Suprapubic skin (tissue), 4 donors: ENCODE results near the gene OR10X1. TPM values are rescaled to one million over a fixed set of nuclear protein-coding genes. Genes with fewer than 3 reads are reported as not detected.

ENCODE experiments used
- DNase-seq, 2 donors: peaks; one replicate each; pipeline ENCODE4 v3.0.0-alpha.2; 2019; ENCODE audit warnings: low spot score in 2 of 2
- H3K27ac ChIP-seq: fragments of 200-600 bp; sonication (generic); one replicate; pipeline ENCODE4 v1.5.1; 2019
- H3K27me3 ChIP-seq: fragments of 200-600 bp; sonication (generic); one replicate; pipeline ENCODE4 v1.5.1; 2019
- H3K36me3 ChIP-seq: fragments of 200-600 bp; sonication (generic); one replicate; pipeline ENCODE4 v1.5.1; 2019
- H3K4me1 ChIP-seq: fragments of 200-600 bp; sonication (generic); one replicate; pipeline ENCODE4 v1.5.1; 2019
- H3K4me3 ChIP-seq: fragments of 200-600 bp; sonication (generic); one replicate; pipeline ENCODE4 v1.5.1; 2019; ENCODE audit warnings: mild to moderate bottlenecking
- H3K9me3 ChIP-seq: fragments of 200-600 bp; sonication (generic); one replicate; pipeline ENCODE4 v1.5.1; 2019
- CTCF ChIP-seq, 2 donors: fragments of 200-600 bp in 1 of 2; fragments of 450-650 bp in 1 of 2; sonication (generic) in 1 of 2; IDR thresholded peaks; one replicate each; pipeline ENCODE4 v1.5.1; 2016 to 2019; ENCODE audit warnings: antibody characterized with exemption in 2 of 2, mild to moderate bottlenecking in 1 of 2, moderate library complexity in 1 of 2
- EP300 ChIP-seq: sonication (generic); formaldehyde crosslinking; IDR thresholded peaks from one replicate; pipeline ENCODE4 v1.6.1; 2017; ENCODE audit warnings: antibody characterized with exemption
- POLR2A ChIP-seq, 2 donors: fragments of 450-650 bp; IDR thresholded peaks; one replicate each; pipeline ENCODE4 v1.6.1; 2017; ENCODE audit warnings: antibody characterized with exemption in 2 of 2, mild to moderate bottlenecking in 2 of 2, moderate library complexity in 2 of 2
- POLR2AphosphoS5 ChIP-seq, 3 donors: sonication (generic); formaldehyde crosslinking; IDR thresholded peaks; one replicate each; pipeline ENCODE4 v1.6.1; 2017; ENCODE audit warnings: antibody characterized with exemption in 3 of 3
- WGBS: methylation state at CpG from one replicate; pipeline ENCODE4 v1.1.5; 2018; 5-methylcytosine and 5-hydroxymethylcytosine counted together
- total RNA-seq, 4 donors: library from RNA; depleted of rRNA; stranded (reverse); fragments of >200 nt; gene quantifications; one replicate each; pipeline ENCODE4 v1.1.0, GENCODE V29; 2016

The OR10X1 gene
- total RNA-seq, 4 donors from 2014 or later: not detected

- Histone ChIP-seq H3K4me3 (no peak overlapping the region), H3K9me3 (peaks cover 11% of the 10 kb centered on the region)
- no peak for DNase-seq
These were observed 21.0 kb upstream of the OR10X1 start for GRCh38 chr1:158600735-158601134.

GRCh38 chr1:158586942-158587341 is 7.2 kb upstream of the OR10X1 start:
- no peak for DNase-seq
- Histone ChIP-seq H3K4me3 (no peak overlapping the region), H3K27me3 (no peaks in the 10 kb centered on the region), H3K36me3 (no peaks in the 10 kb centered on the region), H3K4me1 (no peaks in the 10 kb centered on the region), H3K9me3 (peaks cover 4% of the 10 kb centered on the region), H3K27ac (no peak overlapping the region)
- 82% methylated on average over 1 of the region's 1 CpG for WGBS
- TF ChIP-seq EP300: no peak
- no peak for TF ChIP-seq POLR2AphosphoS5 (IDR thresholded peaks at IDR 0.05)
- no peak for TF ChIP-seq CTCF (IDR thresholded peaks at IDR 0.05)
- TF ChIP-seq POLR2A (IDR thresholded peaks at IDR 0.05): no peak

More at GRCh38 chr1:158600735-158601134, 21.0 kb upstream of the OR10X1 start:
- TF ChIP-seq POLR2A (IDR thresholded peaks at IDR 0.05) (no peak), EP300 (no peak), CTCF (IDR thresholded peaks at IDR 0.05) (no peak), POLR2AphosphoS5 (IDR thresholded peaks at IDR 0.05) (no peak)
- Histone ChIP-seq H3K27me3 (no peaks in the 10 kb centered on the region), H3K27ac (no peak overlapping the region), H3K4me1 (no peaks in the 10 kb centered on the region), H3K36me3 (no peaks in the 10 kb centered on the region)
- 89% methylated on average over 2 of the region's 2 CpGs for WGBS

GRCh38 chr1:158583962-158584361 is 4.3 kb upstream of the OR10X1 start:
- 79% methylated on average over 4 of the region's 4 CpGs for WGBS
- no peaks in the 10 kb centered on the region for H3K4me1 ChIP-seq
- no peaks in the 10 kb centered on the region for H3K27me3 ChIP-seq
- H3K27ac ChIP-seq: no peak overlapping the region
- TF ChIP-seq POLR2A (IDR thresholded peaks at IDR 0.05) (no peak), CTCF (IDR thresholded peaks at IDR 0.05) (no peak), POLR2AphosphoS5 (IDR thresholded peaks at IDR 0.05) (no peak), EP300 (no peak)
- H3K36me3 ChIP-seq: no peaks in the 10 kb centered on the region
- H3K9me3 ChIP-seq: peaks cover 4% of the 10 kb centered on the region
- H3K4me3 ChIP-seq: no peak overlapping the region
- no peak for DNase-seq

GRCh38 chr1:158577561-158577960 is 2.1 kb downstream of the OR10X1 start:
- Histone ChIP-seq H3K4me1 (no peaks in the 10 kb centered on the region), H3K27me3 (no peaks in the 10 kb centered on the region), H3K4me3 (no peak overlapping the region), H3K9me3 (no peaks in the 10 kb centered on the region), H3K36me3 (no peaks in the 10 kb centered on the region), H3K27ac (no peak overlapping the region)
- 88% methylated on average over 3 of the region's 3 CpGs for WGBS
- DNase-seq: no peak
- no peak for TF ChIP-seq POLR2A (IDR thresholded peaks at IDR 0.05)

GRCh38 chr1:158572226-158572625 is 7.5 kb downstream of the OR10X1 start:
- TF ChIP-seq POLR2A (IDR thresholded peaks at IDR 0.05) (no peak), EP300 (no peak), CTCF (IDR thresholded peaks at IDR 0.05) (no peak), POLR2AphosphoS5 (IDR thresholded peaks at IDR 0.05) (no peak)
- Histone ChIP-seq H3K36me3 (no peaks in the 10 kb centered on the region), H3K9me3 (no peaks in the 10 kb centered on the region), H3K4me1 (no peaks in the 10 kb centered on the region), H3K4me3 (no peak overlapping the region), H3K27ac (no peak overlapping the region), H3K27me3 (no peaks in the 10 kb centered on the region)
- no peak for DNase-seq
- 82% methylated on average over 1 of the region's 1 CpG for WGBS

- no peaks in the 10 kb centered on the region for H3K27me3 ChIP-seq
- DNase-seq: no peak
- WGBS: 77% methylated on average over 3 of the region's 3 CpGs
- no peaks in the 10 kb centered on the region for H3K4me1 ChIP-seq
- no peaks in the 10 kb centered on the region for H3K9me3 ChIP-seq
- no peak within 1 kb of the TSS for H3K4me3 ChIP-seq
- no peaks in the 10 kb centered on the region for H3K36me3 ChIP-seq
- TF ChIP-seq POLR2AphosphoS5 (IDR thresholded peaks at IDR 0.05): no peak
- TF ChIP-seq EP300: no peak
- TF ChIP-seq CTCF (IDR thresholded peaks at IDR 0.05): no peak
- TF ChIP-seq POLR2A (IDR thresholded peaks at IDR 0.05): no peak
- no peak within 1 kb of the TSS for H3K27ac ChIP-seq
These were observed 9.2 kb downstream of the OR10X1 start, which contains the start of gene OR6P1 for GRCh38 chr1:158570480-158570879. Gene OR6P1, minus strand, starts transcription at chr1:158570580. Its CDS starts 6,976 bp downstream, at chr1:158563604.
